ENCODE data around the gene PFAS.
"Not testable (repeated sequence)": the region's sequence is repeated elsewhere in the genome, so short reads cannot be mapped to it uniquely, and the experiment has no call there.

The PFAS gene

GRCh38 chr17:8231701-8232100, 17.4 kb upstream of the PFAS start:
- no peak for DNase-seq

- no peak for DNase-seq
These were observed 14.5 kb upstream of the PFAS start for GRCh38 chr17:8234361-8235270.

DNA sequence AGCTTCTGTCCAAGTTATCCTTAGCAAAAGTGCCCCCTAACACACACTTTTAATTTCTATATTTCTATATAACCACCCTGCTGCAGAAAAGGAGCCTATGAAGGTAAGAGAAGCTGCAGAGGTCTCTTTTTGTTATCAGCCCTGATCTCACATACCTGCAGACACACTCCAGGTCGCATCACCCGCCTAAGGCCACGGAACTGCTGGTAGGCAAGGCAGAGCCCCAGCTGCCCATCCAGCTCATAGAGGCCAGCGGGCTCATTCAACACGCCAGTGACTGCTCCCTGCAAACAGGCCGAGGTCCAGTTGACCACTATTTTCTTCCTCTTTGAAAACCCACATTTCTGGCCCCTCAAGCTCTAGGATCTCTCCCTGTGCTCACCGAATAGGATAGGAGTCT, 13.4 kb upstream of the PFAS start:
- no peak for DNase-seq

DNA sequence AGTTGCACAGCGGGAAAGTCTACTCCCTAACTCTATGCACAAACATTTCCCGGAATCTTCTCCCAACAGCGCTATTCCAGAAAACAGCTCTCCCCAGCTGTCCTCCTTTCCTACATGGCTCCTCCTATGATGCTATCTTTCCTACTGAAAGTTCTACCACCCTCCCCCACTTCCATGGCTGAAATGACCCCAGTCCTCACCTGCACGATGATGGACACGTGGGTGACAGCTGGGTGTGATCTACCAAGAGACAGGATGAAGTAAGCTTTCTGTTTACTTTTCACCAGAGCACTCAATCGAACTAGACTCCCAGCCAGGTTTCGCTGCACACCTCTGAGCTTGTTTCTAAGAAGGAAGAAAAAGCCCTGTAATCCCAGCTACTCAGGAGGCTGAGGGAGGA, 11.9 kb upstream of the PFAS start:
- no peak for DNase-seq

DNA sequence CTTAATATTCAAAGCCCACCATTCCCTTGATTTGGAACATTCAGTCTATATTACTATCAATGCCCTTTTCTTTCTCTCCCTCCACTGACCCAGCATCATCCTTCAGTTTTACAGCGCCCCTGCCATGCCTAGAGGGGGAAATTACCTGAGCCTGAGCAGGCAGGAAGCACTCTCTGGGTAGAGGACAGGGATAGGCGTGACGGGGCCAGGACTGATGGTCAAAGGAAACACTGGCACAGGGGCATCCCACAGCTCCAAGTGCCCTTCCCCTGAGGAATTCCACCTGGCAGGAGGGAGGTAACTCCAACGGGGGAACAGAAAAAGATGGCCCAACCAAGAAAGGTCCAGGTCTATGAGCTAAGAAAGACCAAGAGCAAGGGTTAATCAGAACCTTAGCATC, 11.2 kb upstream of the PFAS start:
- DNase-seq = no peak

- DNase-seq = no peak
These were observed 5.3 kb upstream of the PFAS start for GRCh38 chr17:8243827-8244226.

- no peak for DNase-seq
These were observed 4.3 kb upstream of the PFAS start for GRCh38 chr17:8244768-8245167.

DNA sequence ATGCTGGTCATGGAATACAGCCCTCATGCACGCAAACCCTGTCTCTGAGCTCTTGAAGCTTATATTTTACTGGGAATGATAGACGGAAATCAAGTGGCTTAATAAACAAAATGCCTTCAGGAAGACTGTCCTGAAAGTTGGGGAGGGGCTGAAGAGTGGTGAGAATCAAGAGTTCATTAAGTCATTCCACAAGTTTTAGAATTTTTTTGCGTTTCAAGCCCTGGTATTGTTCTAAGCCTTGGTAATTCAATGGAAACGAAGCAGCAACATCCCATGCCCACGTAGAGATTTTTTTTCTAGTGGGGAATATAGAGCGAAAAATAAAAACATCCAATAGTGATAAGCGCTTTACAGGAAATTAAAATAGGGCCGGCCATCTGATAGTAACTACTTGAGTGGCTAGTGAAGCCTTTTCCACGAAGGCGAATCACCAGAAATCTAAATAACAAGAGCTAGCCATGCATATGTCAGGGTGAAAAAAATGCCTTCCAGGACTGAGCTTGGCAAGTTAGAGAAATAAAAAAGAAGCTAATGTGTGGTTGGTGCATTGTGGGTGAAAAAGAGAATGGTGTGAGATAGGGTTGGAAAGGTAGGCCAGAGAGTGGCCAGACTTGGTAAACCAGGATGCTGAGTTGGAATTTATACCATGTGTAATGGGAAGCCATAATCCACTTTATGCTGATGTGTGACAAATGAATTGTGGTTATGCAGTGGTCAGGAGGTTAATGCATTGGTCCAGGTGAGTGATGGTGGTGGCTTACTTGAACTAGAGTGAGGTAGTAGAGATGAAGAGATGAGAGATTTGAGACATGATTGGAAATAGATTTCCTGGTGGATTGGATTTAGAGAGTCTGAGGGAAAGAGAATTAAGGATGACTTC, 772 bp downstream of the PFAS start:
- no peak for DNase-seq

DNA sequence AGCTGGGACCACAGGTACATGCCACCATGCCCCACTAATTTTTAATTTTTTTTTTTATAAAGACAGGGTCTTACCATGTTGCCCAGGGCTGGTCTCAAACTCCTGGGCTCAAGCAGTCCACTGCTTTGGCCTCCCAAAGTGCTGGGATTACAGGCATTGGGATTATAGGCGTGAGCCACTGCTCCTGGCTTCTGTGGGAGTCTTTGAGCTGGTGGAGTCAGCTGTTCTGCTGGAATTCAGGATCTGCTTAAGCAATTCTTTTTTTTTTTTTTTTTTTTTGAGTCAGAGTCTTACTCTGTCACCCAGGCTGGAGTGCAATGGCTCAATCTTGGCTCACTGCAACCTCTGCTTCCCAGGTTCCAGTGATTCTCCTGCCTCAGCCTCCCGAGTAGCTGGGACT, 2.3 kb downstream of the PFAS start:
- DNase-seq = not testable (repeated sequence)

GRCh38 chr17:8253801-8254200, 4.7 kb downstream of the PFAS start:
- no peak for DNase-seq

DNA sequence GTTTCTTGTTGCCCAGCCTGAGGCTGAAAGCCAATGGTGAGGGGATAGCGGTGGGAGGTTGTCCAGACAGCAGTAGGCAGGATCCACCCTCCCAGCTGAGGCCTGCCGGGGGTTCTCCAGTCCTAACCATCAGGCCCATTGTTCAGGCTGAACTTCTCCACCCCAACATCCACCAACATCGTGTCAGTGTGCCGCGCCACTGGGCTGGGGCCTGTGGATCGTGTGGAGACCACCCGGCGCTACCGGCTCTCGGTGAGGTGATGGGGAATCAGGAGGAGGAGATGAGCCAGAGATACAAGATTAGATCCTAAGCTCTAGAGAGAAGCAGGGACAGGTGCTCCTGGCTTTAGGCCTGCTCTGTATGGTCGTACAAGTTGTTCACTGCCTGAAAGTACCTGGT, 5.8 kb downstream of the PFAS start:
- DNase-seq = no peak

DNA sequence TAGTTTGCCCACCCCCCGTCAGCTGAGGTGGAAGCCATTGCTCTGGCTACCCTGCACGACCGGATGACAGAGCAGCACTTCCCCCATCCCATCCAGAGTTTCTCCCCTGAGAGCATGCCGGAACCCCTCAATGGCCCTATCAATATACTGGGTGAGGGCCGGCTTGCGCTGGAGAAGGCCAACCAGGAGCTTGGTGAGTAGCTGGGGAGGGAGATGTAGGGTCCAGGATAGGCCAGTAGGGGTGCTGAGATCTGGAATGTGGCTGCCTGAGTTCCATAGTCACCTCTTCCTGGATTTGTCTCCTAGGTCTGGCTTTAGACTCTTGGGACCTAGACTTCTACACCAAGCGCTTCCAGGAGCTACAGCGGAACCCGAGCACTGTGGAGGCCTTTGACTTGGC, 6.4 kb downstream of the PFAS start:
- no peak for DNase-seq

GRCh38 chr17:8256291-8256690, 7.2 kb downstream of the PFAS start:
- no peak for DNase-seq

DNA sequence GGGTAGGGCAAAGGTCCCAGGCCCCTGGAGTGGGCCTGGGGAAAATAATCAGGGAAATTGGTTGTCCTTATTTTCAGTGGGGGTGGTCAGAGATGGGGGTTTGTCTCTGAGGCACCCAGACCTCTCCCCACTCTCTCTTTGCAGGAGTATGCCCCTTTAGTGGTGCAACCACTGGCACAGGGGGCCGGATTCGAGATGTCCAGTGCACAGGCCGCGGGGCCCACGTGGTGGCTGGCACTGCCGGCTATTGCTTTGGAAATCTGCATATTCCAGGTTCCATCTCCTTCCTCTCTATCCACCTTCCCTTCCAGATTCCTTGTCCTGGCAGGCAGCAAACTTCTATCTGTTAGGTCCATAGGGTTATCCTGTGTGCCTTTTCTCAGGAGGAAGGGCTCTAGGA, 7.6 kb downstream of the PFAS start:
- DNase-seq = no peak

DNA sequence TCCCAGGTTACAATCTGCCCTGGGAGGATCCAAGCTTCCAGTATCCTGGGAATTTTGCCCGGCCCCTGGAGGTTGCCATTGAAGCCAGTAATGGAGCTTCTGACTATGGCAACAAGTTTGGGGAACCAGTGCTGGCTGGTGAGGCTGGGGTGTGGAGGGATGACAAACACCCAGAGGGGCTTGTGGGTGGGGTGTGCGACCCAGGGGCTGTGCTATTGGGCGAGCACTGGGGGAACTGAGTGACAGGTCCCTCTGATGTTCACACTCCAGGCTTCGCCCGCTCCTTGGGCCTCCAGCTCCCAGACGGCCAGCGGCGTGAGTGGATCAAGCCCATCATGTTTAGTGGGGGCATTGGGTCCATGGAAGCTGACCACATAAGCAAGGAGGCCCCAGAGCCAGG, 8.7 kb downstream of the PFAS start:
- no peak for DNase-seq

DNA sequence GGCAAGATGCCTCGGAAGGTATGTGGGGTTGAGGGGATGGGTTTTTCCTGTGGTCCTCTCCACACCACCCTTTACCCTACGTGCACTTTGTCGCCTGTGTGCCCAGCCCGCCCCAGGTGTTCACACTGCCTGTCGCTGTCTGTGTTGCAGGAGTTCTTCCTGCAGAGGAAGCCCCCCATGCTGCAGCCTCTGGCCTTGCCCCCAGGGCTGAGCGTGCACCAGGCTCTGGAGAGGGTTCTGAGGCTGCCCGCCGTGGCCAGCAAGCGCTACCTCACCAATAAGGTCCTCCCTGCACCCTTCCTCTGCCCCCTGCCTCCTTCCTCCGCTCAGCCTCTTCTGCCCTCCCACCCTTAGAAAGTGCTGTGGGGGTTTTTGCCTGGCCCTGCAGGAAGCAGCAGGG, 15.2 kb downstream of the PFAS start:
- DNase-seq = no peak

GRCh38 chr17:8264836-8265542, 15.9 kb downstream of the PFAS start:
- no peak for DNase-seq

- DNase-seq = no peak
These were observed 17.8 kb downstream of the PFAS start for GRCh38 chr17:8266648-8267479.

GRCh38 chr17:8267480-8268147, 18.5 kb downstream of the PFAS start:
- no peak for DNase-seq

GRCh38 chr17:8268550-8269298, 19.6 kb downstream of the PFAS start:
- no peak for DNase-seq

GRCh38 chr17:8272421-8272820, 23.3 kb downstream of the PFAS start:
- DNase-seq = no peak

Measured in CD4-positive, alpha-beta T cell treated with Interferon gamma for 1 hour (primary cell).